Activated T-cell treated with anti-CD3 and anti-CD28 coated beads for 48 hours (primary cell): Measurements from ENCODE around the gene PLAGL2.

ENCODE experiments used
- DNase-seq: peaks from one replicate; pipeline ENCODE4 v3.0.0-alpha.2; 2020; ENCODE audit warnings: low read depth

PLAGL2 gene

DNA sequence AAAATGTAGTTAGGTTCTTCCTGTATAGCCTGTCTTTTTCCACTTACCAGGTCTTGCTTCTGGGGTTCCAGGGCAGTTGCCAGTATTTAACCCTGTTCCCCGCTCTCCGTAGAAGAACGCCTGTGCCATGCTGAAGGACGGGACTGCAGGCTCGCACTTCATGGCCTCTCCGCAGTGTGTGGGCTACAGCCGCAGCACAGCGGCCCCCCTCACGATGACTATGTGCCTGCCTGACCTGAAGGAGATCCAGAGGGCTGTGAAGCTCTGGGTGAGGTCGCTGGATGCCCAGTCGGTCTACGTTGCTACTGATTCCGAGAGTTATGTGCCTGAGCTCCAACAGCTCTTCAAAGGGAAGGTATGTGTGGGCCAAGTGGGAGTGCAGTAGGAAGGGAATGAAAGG, 23.2 kb upstream of the PLAGL2 start:
- DNase-seq = no peak

DNA sequence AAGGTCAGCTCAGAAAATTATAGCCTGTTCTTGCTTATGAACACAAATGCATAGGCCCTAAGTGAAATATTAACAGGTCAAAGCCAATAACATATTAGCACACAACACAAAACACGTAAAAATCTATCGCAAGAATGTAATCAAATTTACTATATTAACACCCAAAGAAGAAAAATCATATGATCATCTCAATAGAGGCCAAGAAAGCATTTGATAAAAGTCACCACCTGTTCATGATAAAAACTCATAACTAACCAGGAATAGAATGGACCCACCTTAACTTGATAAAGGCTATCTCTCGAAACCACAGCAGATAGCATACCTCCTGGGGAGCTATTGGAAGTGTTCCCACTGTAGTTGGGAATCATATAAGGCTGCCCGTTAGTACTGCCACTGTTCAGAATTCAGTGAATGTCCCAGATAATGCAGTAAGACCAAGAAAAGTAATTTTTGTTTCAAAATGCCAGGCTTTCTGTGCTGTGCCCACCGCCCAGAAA, 21.8 kb upstream of the PLAGL2 start:
- DNase-seq = no peak

DNA sequence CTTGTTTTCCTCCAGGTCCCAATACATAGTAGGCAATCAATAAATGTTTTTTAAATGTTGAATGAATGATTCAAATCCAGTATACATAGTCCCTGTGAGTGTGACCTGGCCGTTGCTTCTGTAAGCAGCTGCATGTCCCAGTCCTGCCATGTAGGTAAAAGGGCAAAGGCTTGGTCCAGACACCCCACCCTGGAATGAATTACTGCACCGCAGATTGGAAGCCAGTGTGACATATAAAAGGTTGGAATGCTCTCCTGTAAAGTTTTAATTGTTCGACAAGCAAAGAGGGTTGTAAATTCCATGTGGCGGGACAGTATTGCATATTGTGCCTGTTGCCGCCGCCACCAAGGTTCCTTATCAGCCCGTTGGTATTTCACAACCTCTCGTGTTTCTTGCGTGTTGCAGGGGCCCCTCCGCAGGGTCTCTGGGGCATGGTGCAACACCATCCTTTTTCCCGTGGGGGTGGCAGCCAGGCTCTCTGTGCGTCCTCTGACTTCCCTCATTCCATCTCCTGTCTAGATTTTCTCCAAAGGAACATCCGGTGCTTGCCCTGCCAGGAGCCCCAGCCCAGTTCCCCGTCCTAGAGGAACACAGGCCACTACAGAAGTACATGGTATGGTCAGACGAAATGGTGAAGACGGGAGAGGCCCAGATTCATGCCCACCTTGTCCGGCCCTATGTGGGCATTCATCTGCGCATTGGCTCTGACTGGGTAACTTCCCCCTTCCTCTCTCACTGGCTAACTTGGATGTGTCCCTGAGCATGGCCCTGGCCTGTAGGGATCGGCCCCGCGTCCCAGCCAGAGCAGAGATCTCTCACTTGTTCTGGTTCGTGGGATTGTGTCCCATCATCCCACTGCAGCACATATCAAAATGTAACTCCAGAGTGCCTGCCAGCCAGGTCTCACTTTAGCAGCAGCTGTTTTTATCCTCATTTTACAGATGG, 20.5 kb upstream of the PLAGL2 start:
- DNase-seq = no peak

DNA sequence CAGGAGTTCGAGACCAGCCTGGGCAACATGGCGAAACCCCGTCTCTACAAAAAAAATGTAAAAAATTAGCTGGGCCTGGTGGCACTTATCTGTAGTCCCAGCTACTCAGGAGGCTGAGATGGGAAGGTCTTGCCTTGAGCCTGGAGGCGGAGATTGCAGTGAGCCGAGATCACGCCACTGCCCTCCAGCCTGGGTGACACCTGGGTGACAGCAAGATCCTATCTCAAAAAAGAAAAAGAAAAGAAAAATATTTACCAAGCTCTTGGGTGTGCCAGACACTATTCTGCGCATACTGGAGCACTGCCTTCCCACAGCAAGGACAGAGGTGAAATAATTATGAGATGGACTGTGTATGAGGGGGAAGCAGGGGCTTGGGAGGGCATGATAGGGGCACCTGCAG, 19.8 kb upstream of the PLAGL2 start:
- no peak for DNase-seq

DNA sequence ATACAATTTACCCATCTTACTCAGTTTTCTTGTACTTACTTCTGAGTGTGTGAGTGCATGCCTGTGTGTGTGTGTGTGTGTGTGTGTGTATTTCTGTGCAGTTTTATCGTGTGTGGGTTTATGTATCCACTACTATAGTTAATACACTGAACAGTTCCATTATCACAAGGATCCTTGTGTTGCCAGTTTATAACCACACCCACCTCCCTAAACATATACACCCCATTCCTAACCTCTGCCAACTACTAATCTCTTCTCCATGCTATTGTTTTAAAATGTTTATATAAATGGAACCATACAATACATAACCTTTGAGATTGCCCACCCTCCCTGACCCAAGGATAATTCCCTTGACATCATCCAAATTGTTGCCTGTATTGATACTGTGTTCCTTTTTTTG, 18.8 kb upstream of the PLAGL2 start:
- DNase-seq = no peak

DNA sequence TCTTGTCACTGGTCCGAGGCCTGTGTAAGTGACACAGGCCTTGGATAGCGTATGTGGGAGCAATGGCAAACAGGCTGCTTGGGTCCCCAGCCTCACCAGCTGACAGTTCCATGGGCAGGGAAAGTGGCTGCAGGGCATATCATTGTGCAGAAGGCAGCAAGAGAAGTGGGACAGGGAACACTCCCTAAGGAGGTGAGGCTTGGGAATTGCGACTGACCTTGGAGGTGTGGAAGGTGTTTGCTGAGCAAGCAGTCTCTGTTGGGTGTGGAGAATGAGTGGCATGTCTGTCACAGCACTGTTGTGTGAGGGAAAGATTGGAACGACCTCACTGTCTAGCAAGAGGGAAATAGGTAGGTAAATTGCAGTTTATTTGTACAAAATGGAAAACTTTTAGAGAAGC, 16.9 kb upstream of the PLAGL2 start:
- DNase-seq = no peak

DNA sequence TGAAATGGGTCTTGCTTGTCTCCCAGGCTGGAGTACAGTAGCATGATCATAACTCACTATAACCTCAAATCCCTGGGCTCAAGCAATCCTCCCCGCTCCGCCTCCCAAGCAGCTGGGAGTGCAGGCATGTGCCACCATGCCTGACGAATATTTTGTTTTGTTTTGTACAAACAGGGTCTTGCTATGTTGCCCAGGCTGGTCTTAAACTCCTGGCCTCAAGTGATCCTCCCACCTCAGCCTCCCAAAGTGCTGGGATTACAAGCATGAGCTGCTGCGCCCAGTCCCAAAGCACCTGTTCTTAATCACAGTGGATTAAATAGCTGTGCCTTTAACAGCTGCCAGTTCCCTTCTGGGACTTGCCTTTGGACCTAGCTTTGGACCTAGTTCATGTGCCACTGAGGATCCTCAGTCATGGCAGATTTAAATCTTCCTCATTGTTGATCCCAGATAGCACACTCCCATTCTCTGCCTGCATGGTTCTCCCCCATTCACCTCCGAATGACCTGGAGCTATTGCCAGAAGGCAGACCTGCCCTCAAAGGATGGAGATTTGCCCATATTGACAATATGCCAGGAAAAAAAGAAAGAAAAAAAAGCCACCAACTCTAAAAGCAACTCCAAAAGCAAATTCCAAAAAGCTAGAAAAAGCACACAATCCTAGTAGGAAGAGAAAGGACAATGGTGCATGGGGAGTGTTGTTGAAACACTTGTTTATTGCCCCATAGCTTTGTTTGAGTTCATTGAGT, 10.8 kb upstream of the PLAGL2 start:
- DNase-seq = no peak

DNA sequence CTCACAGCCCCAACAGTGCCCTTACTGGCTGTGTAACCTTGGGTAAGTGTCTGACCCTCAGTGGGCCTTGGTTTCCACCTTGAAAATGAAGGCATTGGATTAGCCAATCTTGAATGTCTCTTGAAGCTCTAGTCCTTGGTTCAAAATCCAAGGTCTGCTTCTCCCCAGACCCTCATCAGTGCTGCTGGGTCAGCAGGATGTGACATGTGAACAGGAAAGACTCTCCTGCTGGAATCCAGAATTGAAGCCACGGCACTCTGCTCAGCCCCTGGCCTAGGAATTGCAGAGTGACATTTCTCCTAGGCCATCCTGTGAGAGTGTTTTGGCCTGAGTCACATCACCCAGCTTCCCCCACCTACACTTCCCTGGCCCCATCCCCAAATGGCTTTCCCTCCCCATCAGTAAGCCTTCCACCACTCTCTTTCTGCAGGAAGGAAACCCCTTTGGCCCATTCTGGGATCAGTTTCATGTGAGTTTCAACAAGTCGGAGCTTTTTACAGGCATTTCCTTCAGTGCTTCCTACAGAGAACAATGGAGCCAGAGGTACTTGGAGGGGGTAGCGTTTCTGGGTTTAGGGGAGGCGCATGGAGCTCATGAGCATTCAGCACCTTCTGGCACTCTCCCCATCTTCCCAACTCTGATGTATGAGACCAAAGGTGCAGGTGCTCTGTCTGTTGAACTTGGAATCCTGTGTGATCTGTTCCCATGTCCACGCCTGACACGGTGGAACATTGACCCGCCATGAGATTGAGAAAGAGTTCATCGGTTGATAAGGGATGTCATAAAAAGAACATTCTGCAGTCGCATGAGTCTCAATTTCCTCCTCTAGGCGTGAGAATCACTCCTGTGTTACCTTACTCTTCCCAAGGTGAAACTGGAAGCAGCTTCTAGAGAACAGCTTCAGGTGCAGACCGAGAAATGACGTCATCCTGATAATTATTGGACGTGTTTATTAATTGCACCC, 8.9 kb upstream of the PLAGL2 start:
- DNase-seq = no peak

DNA sequence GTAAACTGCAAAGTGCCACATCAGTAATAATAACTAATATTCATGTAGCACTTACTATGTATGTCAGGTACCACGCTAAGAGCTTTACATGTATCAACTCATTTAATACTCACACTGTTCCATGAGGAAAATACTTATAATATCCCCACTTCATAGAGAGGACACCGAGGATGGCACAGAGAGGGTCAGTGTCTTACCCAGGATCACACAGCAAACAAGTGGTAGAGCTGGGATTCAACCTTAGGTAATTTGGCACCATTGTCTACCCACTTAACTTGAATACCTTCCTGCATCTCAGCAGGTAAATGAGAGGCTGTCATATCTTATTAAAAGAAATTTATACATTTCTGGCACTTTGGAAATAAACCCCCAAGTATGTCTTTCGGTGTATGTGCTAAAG, 8.2 kb upstream of the PLAGL2 start:
- no peak for DNase-seq

DNA sequence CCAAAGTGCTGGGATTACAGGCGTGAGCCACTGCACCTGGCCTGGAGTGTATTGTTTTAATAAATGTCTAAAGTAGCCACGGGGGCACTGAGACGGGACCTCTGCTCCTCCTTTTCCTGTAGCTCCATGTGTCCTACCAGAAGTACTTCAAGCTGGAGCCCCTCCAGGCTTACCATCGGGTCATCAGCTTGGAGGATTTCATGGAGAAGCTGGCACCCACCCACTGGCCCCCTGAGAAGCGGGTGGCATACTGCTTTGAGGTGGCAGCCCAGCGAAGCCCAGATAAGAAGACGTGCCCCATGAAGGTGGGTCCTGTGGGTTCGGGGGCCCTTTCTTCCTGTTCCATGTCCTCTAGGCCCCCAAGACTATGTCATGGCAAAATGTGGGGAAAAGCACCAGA, 7.6 kb upstream of the PLAGL2 start:
- DNase-seq = no peak

DNA sequence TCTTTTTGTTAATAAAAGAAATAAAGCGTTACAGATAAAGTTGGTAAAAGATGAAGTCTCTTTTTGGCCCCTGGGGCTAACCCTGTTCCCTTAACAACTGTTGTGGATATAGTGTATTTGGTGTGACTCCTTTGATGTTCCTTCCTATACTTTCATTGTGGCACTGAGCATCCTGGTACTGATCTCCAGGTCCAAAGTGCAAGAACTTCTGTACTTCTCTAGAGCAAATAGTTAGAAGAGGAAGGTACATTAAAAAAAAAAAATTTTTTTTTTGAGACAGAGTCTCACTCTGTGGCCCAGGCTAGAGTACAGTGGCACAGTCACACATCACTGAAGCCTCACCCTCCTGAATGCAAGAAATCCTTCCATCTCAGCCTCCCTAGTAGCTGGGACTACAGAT, 6.3 kb upstream of the PLAGL2 start:
- no peak for DNase-seq

DNA sequence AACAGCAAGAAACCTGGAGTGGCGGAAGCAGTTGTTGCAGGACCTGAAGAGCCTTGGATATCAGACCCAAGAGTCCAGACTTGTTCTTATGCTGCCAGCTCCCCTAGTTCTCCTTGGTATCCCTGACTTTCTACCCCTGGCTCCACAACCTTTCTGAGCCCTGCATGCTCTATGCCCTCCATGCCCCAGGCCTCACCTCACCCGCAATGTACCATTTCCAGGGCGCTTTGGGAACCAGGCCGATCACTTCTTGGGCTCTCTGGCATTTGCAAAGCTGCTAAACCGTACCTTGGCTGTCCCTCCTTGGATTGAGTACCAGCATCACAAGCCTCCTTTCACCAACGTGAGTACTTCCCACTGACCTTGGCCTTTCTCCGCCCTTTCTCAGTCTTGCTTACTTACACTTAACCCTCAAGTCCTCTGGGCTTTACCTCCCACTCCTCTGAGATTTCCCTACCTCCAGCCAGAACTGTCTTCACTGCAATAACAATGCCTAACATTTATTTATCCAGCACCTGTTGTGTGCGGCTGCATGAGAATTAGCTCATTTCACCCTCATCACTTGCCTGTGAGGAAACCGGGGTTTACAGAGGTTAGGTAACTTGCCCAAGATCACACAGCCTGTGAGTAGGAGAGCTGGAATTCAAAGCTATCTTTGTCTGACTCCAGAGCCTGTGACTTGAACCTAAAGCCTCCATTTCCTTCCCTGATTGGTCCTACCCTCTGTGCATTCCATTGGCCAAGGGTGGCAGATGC, 2.5 kb upstream of the PLAGL2 start:
- no peak for DNase-seq

DNA sequence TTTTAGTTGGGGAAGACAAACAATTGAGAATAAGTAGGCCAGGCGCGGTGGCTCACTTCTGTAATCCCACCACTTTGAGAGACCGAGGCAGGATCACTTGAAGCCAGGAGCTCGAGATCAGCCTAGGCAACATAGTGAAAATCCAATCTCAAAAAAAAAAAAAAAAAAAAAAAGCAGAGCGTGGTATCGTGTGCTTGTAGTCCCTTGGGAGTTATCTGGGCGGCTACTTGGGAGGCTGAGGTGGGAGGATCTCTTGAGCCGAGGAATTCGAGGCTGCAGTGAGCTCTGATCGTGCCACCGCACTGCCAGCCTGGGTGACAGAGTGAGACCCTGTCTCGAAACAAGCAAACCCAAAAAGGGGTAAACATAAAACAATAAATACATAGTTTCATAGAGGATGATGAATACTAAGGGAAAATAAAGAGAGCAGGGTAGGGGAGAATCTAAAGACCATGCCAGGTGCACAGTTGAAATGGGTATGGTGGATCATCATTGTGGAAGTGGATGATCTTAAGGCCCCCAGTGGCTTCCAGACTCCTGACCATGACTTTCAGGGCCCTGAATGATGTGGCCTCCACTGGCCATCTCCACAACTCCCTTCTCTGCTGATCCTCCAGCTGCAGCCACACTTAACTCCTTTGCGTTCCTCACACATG, 1.1 kb upstream of the PLAGL2 start:
- no peak for DNase-seq

DNA sequence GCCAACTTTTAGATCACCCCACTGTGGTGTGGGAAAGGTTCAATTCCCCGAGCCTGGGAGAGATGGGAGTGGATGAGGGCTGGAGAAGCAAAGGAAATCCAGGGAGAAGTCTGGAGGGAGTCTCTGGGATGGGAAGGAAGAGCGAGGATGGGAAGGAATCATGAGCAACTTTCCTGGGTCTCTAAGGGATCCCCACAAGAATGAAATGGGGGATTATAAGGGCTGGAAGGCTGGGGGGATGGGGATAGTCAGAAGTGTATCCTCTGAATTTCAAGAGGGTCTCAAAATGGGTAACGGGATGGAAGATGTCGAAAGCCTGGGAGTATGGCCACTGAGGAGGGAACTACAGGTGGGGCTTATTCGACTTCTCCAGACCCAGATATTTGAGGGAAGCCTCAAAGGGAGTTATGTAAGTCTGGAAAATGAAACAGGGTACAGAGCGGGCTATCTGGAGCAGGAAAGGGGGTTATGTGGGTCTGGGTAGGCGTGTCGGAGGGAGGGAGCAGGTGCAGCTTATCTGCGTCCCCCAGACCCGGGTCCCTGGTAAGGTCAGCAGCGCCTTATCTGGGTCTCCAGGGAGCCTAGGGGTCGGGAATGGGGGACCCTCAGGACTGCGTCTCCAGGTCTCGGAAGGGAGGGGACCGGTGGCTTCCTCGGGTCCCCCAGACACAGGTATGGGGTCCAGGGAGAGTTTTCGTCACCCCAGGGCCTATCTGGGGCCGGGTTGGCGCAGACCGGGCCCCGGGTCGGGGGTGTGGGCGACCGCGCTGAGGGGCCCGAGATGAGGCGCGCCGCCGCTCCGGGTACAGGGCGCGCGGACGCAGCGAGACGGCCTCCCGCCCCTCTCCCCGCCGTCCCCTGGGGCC, 550 bp downstream of the PLAGL2 start:
- DNase-seq = no peak

DNA sequence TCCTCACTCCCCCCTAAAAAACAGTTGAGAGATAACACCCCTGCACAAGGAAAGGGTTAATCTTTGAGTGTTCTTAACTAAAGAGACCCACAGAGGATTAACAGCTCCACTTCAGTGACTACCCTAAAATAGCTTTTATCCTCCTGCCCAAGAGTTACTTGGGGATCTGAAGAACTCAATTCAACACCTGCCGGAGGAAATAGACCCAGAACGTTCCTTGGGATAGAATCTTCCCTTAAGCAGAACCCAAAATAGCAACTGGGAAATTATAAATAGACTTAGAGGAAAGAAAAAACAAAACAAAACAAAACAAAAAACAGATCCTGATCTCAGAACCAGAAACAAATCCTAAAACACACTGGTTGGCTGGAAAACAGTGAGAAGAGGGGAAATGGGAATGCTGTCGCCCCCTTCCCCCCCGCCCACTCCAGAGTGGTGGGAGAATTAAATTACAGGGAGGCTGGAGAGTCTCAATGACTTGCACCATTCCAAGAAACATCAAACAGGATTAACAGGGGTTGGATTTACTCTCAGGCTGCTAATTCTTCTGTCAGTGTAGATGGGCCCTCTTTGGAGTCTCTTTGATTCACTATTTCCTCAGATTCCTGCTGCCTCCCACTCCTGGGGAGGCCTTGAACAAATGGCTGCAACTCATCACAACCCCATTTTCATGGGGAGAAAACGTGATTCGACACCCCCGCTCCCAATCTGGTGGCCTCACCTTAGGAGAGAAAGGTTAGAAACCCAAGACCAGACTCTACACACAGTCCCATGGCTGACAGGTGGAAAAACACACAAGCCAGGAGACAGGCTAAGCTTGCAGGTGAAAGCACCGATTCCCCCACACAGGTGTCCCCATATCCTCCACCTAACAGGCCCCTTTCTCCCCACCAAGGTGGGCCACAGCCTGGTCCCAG, 1.4 kb downstream of the PLAGL2 start:
- DNase-seq = no peak

DNA sequence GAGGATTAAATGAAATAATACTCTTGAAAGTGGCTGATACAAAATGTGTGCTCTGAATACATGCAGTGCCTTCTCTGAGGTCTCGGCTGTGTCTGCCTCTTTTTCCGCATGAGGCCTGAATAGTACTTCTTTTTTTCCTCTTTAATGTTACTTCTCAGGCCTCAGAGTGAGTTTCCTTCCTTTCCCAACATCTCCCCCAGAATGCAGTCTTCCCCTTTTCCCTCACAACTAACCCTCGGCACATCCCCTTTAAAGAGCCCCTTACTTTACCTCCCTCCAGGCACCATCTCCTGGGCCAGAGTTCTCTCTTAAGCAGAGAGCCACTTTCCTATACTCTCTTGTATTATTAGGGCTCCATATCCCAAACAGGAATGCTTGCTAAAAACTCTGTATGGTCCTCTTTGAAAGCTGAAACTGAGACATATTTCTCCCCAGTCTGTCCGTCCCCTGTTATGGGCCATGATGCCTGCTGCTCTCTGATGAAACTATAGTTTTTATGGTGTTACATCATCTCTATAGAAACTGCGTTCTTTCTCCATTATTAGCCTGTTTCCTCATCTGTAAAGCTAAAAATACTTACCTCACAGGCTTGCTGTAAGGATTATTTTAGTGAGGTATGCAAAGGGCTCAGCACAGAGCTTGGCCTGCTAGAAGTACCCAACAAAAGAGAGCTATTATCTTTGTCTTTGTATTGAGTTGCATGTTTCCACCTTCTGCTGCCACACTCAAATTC, 2.3 kb downstream of the PLAGL2 start:
- DNase-seq = no peak

DNA sequence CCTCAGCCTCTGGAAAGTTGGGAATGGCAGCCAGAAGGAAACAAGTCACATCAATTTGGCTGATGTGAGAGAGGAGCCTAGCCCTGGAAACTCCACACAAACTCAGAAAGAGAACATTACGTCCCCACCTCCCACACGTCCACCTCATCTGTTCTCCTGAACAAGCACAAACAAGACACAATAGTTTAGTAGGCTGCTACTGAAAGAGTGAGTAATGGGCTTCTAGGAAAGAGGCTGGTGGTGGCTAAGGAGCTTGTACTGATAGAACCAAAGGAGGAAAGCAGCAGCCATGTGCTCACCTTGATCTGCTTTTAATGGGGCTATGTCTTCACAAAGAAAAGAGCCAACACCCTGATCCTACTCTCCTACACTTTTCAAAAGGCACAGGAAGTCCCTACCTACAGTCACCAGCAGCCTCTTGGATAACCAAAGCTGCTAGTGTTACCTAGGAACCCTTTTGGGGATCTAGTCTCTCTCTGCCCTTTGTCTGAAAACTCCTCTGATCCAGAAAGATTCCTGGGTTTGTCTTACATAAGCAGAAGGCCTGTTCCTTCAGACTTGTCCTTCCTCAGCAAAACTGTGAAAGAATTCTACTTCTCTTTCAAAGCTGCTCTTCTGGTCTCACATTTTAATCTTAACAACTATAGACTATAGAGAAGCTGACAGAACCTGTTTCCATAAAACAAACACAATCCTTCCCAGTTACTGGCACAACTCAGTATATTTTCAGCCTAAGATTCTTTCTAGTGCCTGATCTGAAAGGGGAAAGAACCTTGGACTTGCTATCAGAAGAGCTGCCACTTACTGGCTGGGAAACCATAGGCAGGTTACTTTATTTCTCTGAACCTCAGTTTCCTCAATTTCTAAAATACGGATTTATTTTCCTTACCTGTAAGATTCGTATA, 3.1 kb downstream of the PLAGL2 start:
- peak; percentile 68 for DNase-seq
